ENCODE measurements around the gene CRELD1.
"Not testable (repeated sequence)": the region's sequence is repeated elsewhere in the genome, so short reads cannot be mapped to it uniquely, and the experiment has no call there.

CRELD1 gene

GRCh38 chr3:9937486-9938238, 4.0 kb downstream of the CRELD1 start:
- peaks cover 26% of the 10 kb centered on the region for H3K4me1 Mint-ChIP-seq (ENCODE audit: low read depth)
- no peak overlapping the region for H3K4me3 Mint-ChIP-seq
- no peaks in the 10 kb centered on the region for H3K9me3 Mint-ChIP-seq (ENCODE audit: low read depth)
- H3K27ac Mint-ChIP-seq = no peak overlapping the region
- H3K36me3 Mint-ChIP-seq = peaks cover 6% of the 10 kb centered on the region
- H3K27me3 Mint-ChIP-seq = no peaks in the 10 kb centered on the region

DNA sequence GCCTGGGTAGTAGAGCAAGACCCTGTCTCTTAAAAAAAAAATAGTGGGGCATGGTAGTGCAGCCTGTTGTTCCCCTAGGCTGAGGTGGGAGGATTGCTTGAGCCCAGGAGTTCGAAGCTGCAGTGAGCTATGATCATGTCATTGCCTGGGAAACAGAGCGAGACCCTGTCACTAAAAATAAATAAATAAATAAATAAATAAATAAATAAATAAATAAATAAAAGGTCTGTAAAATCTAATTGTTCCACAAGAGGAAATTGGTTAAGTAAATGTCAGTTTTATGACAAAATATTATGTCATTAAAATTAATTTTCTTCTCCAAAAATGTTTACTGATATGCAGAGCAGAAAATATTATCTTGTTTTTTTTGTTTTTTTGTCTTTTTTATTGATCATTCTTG, 5.3 kb downstream of the CRELD1 start:
- Mint-ChIP-seq H3K4me3 (no peak overlapping the region), H3K36me3 (peaks cover 6% of the 10 kb centered on the region), H3K27me3 (no peaks in the 10 kb centered on the region), H3K27ac (no peak overlapping the region), H3K9me3 (ENCODE audit: low read depth) (no peaks in the 10 kb centered on the region), H3K4me1 (ENCODE audit: low read depth) (peaks cover 24% of the 10 kb centered on the region)

DNA sequence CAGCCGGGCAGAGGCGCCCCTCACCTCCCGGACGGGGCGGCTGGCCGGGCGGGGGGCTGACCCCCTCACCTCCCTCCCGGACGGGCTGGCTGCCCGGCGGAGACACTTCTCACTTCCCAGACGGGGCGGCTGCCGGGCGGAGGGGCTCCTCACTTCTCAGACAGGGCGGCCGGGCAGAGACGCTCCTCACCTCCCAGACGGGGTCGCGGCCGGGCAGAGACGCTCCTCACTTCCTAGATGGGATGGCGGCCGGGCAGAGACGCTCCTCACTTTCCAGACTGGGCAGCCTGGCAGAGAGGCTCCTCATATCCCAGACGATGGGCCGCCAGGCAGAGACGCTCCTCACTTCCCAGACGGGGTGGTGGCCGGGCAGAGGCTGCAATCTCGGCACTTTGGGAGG, 6.3 kb downstream of the CRELD1 start:
- H3K27ac Mint-ChIP-seq; H3K9me3 Mint-ChIP-seq (ENCODE audit: low read depth); H3K27me3 Mint-ChIP-seq; H3K4me3 Mint-ChIP-seq; H3K36me3 Mint-ChIP-seq: not testable (repeated sequence)
- H3K4me1 Mint-ChIP-seq (ENCODE audit: low read depth) = peaks cover 14% of the 10 kb centered on the region

GRCh38 chr3:9940746-9941145, 7.1 kb downstream of the CRELD1 start:
- H3K4me1 Mint-ChIP-seq (ENCODE audit: low read depth) = peaks cover 6% of the 10 kb centered on the region
- no peak overlapping the region for H3K4me3 Mint-ChIP-seq
- no peak overlapping the region for H3K27ac Mint-ChIP-seq
- no peaks in the 10 kb centered on the region for H3K27me3 Mint-ChIP-seq
- H3K9me3 Mint-ChIP-seq (ENCODE audit: low read depth) = no peaks in the 10 kb centered on the region
- peaks cover 3% of the 10 kb centered on the region for H3K36me3 Mint-ChIP-seq

- H3K4me3 Mint-ChIP-seq = no peak overlapping the region
- no peaks in the 10 kb centered on the region for H3K27me3 Mint-ChIP-seq
- H3K4me1 Mint-ChIP-seq (ENCODE audit: low read depth) = peaks cover 2% of the 10 kb centered on the region
- no peaks in the 10 kb centered on the region for H3K9me3 Mint-ChIP-seq (ENCODE audit: low read depth)
- no peak overlapping the region for H3K27ac Mint-ChIP-seq
- peaks cover 3% of the 10 kb centered on the region for H3K36me3 Mint-ChIP-seq
Observed at GRCh38 chr3:9942164-9942563, 8.5 kb downstream of the CRELD1 start.

GRCh38 chr3:9942934-9943690, 9.5 kb downstream of the CRELD1 start:
- no peak overlapping the region for H3K4me3 Mint-ChIP-seq

GRCh38 chr3:9944271-9944670, 10.6 kb downstream of the CRELD1 start:
- no peak overlapping the region for H3K4me3 Mint-ChIP-seq
- no peak overlapping the region for H3K27ac Mint-ChIP-seq
- H3K9me3 Mint-ChIP-seq (ENCODE audit: low read depth) = no peaks in the 10 kb centered on the region
- H3K36me3 Mint-ChIP-seq = peaks cover 3% of the 10 kb centered on the region
- peaks cover 2% of the 10 kb centered on the region for H3K4me1 Mint-ChIP-seq (ENCODE audit: low read depth)
- H3K27me3 Mint-ChIP-seq = no peaks in the 10 kb centered on the region

More at GRCh38 chr3:9942934-9943690, 9.5 kb downstream of the CRELD1 start:
- H3K27ac Mint-ChIP-seq = peak overlapping the region; percentile 64
- H3K9me3 Mint-ChIP-seq (ENCODE audit: low read depth) = no peaks in the 10 kb centered on the region
- H3K27me3 Mint-ChIP-seq = no peaks in the 10 kb centered on the region
- peaks cover 3% of the 10 kb centered on the region for H3K36me3 Mint-ChIP-seq
- peaks cover 2% of the 10 kb centered on the region for H3K4me1 Mint-ChIP-seq (ENCODE audit: low read depth)

- H3K4me3 Mint-ChIP-seq = peak overlapping the region; percentile 5
- H3K36me3 Mint-ChIP-seq = peaks cover 3% of the 10 kb centered on the region
- peaks cover 3% of the 10 kb centered on the region for H3K4me1 Mint-ChIP-seq (ENCODE audit: low read depth)
- H3K27me3 Mint-ChIP-seq = no peaks in the 10 kb centered on the region
- no peaks in the 10 kb centered on the region for H3K9me3 Mint-ChIP-seq (ENCODE audit: low read depth)
- no peak overlapping the region for H3K27ac Mint-ChIP-seq
Observed at GRCh38 chr3:9945358-9945757, 11.7 kb downstream of the CRELD1 start.

- Mint-ChIP-seq H3K9me3 (ENCODE audit: low read depth) (no peaks in the 10 kb centered on the region), H3K4me3 (peak overlapping the region; percentile 82), H3K4me1 (ENCODE audit: low read depth) (peaks cover 12% of the 10 kb centered on the region), H3K27ac (peak overlapping the region; percentile 78), H3K27me3 (no peaks in the 10 kb centered on the region), H3K36me3 (no peaks in the 10 kb centered on the region)
Observed at GRCh38 chr3:9946112-9947024, 12.7 kb downstream of the CRELD1 start.

DNA sequence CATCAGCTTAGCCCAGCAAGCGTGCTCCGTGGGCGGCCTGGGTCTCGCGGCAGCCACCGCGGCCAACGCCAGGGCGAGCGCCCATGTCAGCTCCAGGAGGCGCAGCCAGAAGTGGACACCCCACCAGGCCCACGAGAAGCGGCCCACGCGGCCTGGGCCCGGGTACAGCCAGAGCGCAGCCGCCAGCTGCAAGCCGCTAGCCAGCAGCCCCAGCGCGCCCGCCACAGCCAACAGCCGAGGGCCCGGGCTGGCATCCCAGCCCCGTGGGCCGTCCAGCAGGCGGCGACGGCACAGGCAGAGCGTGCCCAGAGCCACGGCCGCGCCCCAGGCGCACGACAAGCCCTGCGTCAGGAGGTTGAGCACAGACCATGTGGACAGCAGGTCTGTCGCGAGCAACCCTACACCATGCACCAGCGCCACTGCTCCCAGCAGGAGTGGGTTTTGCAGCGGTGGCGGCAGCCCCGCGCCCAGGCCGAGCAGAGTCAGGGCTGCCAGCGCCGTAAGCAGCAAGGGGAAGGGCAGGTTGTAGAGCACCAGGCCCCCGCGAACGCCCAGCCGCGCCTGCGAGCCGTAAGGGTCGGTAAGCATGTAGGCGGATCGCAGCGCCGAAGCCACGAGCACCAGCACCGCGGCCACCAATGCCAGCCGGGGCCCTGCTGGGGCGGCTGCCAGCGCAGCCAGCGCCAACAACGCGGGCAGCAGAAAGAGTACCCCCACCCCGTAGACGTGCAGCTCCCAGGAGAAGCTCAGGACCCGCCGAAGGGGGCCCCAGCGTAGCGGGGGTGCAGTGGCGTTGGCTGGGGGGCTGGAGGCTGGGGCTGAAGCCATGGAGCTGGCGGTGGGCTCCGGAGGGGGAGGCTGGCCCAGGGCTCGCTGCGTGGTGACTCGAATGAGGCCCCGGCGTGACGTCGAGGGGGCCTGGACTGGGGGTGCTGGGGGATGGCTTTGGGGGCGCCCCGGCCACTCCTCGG, 13.7 kb downstream of the CRELD1 start:
- H3K27ac Mint-ChIP-seq = no peak overlapping the region
- no peaks in the 10 kb centered on the region for H3K36me3 Mint-ChIP-seq
- H3K4me1 Mint-ChIP-seq (ENCODE audit: low read depth) = peaks cover 17% of the 10 kb centered on the region
- no peaks in the 10 kb centered on the region for H3K9me3 Mint-ChIP-seq (ENCODE audit: low read depth)
- H3K4me3 Mint-ChIP-seq = no peak overlapping the region
- H3K27me3 Mint-ChIP-seq = no peaks in the 10 kb centered on the region

GRCh38 chr3:9948586-9948985, 15.0 kb downstream of the CRELD1 start:
- Mint-ChIP-seq H3K27me3 (no peaks in the 10 kb centered on the region), H3K27ac (no peak overlapping the region), H3K4me1 (ENCODE audit: low read depth) (peaks cover 18% of the 10 kb centered on the region), H3K36me3 (no peaks in the 10 kb centered on the region), H3K4me3 (no peak overlapping the region), H3K9me3 (ENCODE audit: low read depth) (no peaks in the 10 kb centered on the region)

- peaks cover 18% of the 10 kb centered on the region for H3K4me1 Mint-ChIP-seq (ENCODE audit: low read depth)
- H3K9me3 Mint-ChIP-seq (ENCODE audit: low read depth) = no peaks in the 10 kb centered on the region
- H3K4me3 Mint-ChIP-seq = no peak overlapping the region
- no peak overlapping the region for H3K27ac Mint-ChIP-seq
- H3K36me3 Mint-ChIP-seq = no peaks in the 10 kb centered on the region
- H3K27me3 Mint-ChIP-seq = no peaks in the 10 kb centered on the region
Observed at GRCh38 chr3:9949115-9949514, 15.5 kb downstream of the CRELD1 start.

- Mint-ChIP-seq H3K4me1 (ENCODE audit: low read depth) (peaks cover 18% of the 10 kb centered on the region), H3K4me3 (no peak overlapping the region), H3K36me3 (no peaks in the 10 kb centered on the region), H3K27me3 (no peaks in the 10 kb centered on the region), H3K27ac (no peak overlapping the region), H3K9me3 (ENCODE audit: low read depth) (no peaks in the 10 kb centered on the region)
Observed at GRCh38 chr3:9949626-9950025, 16.0 kb downstream of the CRELD1 start.

DNA sequence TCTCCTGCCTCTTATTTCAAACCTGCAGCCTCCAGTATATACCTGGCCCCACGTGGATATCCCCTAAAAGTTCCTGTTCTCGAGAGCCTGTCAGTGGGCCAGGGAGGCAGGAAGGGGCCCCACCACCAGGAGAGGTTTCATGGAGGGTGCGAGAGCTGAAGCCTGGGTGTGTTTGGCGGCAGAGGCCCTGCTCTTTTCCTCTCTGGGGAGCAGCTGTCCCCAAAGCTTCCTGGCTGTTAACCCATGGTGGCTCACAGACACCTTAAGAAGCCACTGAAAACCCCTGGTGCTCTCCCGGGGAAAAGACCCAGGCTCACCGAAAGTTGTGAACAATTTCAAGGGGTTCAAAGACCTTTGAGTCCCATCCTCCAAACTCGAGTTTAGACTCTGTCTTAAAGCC, 17.5 kb downstream of the CRELD1 start:
- Mint-ChIP-seq H3K9me3 (ENCODE audit: low read depth) (no peaks in the 10 kb centered on the region), H3K4me1 (ENCODE audit: low read depth) (peaks cover 18% of the 10 kb centered on the region), H3K36me3 (no peaks in the 10 kb centered on the region), H3K27ac (peak overlapping the region; percentile 16), H3K4me3 (peak overlapping the region; percentile 83), H3K27me3 (no peaks in the 10 kb centered on the region)
